HG03159 (cell line): ENCODE data around the gene RAET1E.
"Not testable (repeated sequence)": the region's sequence is repeated elsewhere in the genome, so short reads cannot be mapped to it uniquely, and the experiment has no call there.

ENCODE experiments used
- ATAC-seq: cut with Tn5 transposase; IDR thresholded peaks from one replicate; pipeline ENCODE4 v1.9.1; 2021; ENCODE audit warnings: mild to moderate bottlenecking, moderate library complexity; ENCODE audit not compliant: unreplicated experiment

RAET1E gene

DNA sequence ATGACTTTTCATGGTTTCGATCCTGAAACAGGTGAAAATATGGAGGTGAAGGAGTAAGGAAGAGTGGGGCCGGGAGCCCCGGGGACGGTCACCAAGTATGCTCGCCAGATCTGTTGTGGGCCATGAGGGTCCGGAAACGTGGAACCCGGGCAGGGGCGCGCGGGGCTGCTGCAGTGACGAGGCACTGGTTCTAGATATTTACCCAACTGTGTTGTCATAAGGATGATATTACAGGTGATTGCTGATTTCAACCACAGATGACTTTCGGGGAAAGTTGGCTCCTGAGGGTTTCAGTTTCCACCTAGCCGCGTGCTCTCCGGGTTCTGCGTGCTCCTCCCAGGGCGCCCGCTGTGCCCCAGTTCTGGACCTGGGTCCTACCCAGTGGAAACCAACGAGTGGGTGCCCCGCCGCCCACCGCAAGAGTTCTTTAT is 12.8 kb upstream of the RAET1E start:
- no peak for ATAC-seq

DNA sequence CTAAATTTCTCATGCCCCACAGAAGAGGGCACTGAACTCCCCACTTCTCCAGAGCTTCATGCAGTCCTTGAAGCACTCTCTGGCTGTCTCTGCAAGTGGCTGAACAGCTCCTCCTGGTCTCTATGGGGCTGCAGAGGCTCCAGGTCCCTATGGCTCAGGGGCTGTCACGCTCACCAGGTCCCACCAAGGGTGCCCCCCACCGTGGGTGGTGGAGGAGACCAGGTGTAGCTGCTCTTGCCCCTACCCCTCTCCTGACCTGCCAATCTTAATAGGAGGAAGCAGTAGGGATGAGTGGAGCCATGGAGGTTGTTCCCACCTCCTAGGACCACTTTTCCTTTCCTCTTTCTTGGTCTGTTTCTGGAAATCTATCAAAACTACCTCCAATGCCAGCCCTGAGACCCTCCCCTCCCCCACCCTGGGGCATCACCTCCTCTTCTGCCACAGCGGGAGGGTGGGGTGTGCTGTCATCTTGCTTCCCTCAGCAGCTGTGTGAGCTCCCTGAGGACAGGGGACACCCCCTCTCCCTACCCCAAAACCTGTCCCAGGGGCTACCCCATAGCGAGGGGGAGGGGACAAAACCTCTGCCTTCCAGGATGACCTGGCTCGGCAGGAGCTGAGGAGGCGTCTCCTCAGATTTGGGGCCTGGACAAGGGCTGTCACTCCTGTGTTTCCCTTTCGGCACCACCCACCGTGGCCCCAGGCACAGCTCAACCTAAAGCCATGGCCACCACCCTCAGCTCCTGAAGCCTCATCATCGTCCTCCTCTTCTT is 12.0 kb upstream of the RAET1E start:
- no peak for ATAC-seq

GRCh38 chr6:149908480-149908879 is 10.6 kb upstream of the RAET1E start:
- not testable (repeated sequence) for ATAC-seq

- ATAC-seq = no peak
Observed at GRCh38 chr6:149907317-149907716, 9.4 kb upstream of the RAET1E start.

- no peak for ATAC-seq
Observed at GRCh38 chr6:149906405-149906804, 8.5 kb upstream of the RAET1E start.

GRCh38 chr6:149905911-149906371 is 8.0 kb upstream of the RAET1E start:
- no peak for ATAC-seq

- ATAC-seq = no peak
Observed at GRCh38 chr6:149905371-149905910, 7.5 kb upstream of the RAET1E start.

- ATAC-seq = no peak
Observed at GRCh38 chr6:149904661-149905370, 6.9 kb upstream of the RAET1E start.

GRCh38 chr6:149903938-149904611 is 6.2 kb upstream of the RAET1E start:
- no peak for ATAC-seq

GRCh38 chr6:149901444-149902140 is 3.7 kb upstream of the RAET1E start:
- ATAC-seq = no peak

DNA sequence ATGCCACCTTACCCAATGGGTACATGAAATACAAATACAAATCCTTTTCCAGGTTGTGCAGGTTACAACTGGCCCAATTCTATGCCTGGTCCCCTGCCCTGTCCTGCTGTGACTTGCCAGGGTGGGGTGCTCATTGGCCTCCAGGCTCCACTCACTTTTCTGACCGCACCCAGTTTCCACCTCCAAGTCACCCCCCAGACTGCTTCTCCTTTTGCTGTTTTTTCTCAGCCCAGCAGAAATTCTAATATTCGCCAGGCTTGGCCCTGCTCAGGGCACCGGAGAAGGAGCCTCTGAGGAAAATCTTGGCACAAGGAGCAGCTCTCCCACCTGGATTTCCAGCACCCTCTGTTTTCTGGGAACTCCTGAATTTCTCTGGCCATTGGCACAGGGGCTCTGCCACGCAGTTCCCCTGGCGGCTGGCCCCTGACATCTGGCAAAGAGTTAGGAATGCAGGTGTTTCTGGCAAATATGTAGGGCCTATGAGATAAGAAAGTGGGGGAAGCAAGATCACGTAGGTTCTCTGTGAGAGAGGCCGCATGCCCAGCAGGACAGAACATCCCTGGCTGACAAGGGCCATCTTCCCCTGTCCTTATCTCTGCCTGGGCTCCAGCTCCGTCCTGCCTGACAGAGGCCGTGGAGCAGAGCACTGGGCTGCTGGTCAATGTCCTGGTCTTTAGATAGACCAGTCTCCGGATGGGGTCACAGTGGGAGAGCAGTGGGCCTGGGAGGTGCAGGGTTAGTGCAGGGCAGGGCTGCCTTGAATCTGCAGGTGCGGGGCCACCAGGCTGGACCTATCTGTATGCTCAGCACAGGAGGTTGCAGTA is 2.9 kb upstream of the RAET1E start:
- ATAC-seq = no peak

- ATAC-seq = no peak
Observed at GRCh38 chr6:149899926-149900619, 2.2 kb upstream of the RAET1E start.

DNA sequence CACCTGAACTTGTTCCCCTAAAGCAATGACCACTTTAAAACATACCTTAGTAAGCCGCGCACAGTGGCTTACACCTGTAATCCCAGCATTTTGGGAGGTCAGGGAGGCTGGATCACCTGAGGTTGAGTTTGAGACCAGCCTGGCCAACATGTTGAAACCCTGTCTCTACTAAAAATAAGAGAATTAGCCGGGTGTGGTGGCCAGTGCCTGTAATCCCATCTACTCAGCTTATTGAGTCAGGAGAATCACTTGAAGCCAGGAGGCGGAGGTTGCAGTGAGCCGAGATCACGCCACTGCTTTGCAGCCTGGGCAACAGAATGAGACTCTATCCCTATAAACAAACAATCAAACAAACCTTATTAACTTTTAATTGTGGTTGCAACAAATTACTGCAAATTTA is 1.6 kb upstream of the RAET1E start:
- ATAC-seq = no peak

DNA sequence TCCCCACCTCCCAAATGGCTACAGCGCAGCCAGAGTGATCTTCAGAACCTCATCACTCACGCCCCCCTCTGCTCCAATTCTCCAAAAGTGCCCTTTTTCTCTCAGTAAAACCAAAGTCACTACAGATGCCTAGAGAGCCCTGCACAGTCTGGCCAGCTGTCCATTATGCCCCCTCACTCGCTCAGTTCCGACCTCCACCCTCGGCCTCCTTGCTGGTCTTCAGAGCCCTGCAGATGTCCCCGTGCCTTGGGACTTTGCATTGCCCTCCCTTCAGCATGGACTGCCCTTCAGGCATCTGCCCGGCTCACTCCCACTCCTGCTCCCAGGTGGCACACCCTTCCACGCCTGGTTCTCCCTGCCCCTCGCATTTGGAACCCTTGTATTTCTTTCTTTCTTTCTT is 1.1 kb upstream of the RAET1E start:
- ATAC-seq = no peak

- ATAC-seq = no peak
Observed at GRCh38 chr6:149897015-149897697, 757 bp downstream of the RAET1E start.

DNA sequence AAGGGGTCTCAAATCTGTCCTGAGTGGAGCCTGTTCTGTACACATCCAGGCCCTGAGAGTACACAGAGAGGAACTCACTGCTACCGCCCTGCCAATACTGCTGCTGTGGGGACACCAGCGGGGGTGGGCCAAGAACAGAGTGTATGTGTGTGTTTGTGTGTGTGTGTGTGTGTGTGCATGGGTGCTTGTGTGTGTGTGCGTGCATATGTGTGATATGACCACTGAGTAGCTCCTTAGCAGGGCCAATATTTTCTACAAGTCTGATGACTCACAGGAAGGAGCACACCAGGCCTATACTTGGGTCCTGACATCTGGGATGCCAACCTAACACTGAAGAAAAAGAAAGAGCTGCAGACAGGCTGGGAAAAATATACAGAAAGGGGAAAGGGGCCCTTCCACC is 1.4 kb downstream of the RAET1E start:
- no peak for ATAC-seq

GRCh38 chr6:149895833-149896271 is 2.1 kb downstream of the RAET1E start:
- no peak for ATAC-seq

DNA sequence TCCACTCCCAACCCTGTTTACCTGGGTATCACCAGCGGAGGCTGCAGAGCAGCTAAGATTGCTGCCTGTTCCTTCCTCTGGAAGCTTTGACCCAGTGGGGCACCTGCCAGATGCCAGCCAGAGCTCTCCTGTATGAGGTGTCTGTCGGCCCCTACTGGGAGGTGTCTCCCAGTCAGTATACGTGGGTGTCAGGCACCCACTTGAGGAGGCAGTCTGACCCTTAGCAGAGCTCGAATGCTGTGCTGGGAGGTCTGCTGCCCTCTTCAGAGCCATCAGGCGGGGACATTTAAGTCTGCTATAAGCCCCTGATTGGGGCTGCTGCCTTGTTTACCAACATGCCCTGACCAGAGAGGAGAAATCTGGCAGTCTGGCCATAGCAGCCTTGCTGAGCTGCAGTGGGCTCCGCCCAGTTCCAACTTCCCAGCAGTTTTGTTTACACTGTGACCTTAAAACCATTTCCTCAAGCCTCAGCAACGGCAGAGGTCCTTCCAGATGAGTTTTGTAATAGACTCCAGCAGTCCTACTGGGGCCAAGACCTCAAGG is 2.8 kb downstream of the RAET1E start:
- ATAC-seq = no peak
